ENCODE results near the gene RGL1. TPM values are rescaled to one million over a fixed set of nuclear protein-coding genes. Genes with fewer than 3 reads are reported as not detected.
"Not testable (repeated sequence)": the region's sequence is repeated elsewhere in the genome, so short reads cannot be mapped to it uniquely, and the experiment has no call there.

RGL1 gene
- polyA plus RNA-seq, 4 donors = 47.4 to 59.6 (median 52.7) TPM

DNA sequence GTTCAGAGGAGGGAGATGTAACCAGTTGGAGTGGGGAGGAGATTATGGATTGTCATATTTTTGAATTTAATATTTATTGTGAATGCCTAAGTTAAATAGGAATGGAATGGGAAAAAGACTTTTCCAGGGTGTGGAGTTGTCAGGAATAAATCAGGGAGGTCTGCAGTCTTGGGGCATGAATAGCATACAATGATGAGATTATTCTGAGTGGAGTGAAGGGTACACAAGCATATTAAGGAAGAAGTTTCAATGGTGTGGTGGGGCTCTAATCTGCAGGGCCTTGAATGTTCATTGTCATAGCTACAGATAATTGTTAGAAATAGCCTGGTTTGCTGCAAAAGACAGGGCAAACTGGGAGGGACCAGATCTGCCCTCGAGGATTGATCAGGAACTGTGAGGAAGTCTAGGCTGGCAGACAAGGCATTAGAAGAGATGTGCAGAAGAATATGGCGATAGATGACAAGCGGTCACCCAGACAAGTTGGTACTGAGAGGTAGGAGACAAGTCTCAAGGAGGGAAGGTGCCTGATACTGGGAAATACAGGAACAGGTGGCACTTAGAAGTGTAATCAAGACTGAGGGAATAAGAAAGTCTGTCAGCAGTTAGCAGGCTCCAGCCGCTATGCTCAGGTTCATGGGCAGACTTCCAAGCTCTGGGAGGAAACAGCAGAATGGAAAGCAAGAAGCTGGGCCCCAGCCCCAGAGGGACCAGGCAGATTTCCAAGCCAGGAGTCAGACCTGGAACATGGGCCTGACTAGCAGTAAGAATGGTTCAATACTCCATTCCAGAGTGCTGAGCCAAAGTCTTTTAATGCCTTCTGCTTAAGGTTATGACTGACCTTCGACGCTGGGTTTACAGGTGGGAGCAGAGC lies 20.9 kb upstream of the RGL1 start:
- DNase-seq (ENCODE audit: low read depth in 4 of 4, low spot score in 3 of 4) = no peak

DNA sequence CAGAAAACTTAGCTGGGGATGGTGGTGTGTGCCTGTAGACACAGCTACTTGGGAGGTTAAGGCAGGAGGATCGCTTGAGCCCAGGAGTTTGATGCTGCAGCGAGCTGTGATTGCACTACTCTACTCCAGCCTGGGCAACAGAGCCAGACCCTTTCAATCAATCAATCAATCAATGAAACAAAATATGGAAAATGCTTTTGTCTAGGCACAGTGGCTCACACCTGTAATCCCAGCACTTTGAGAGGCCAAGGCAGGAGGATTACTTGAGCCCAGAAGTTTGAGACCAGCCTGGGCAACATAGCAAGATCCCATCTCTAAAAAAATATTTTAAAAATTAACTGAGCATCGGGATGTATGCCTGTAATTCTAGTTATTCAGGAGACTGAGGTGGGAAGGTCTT lies 19.0 kb upstream of the RGL1 start:
- not testable (repeated sequence) for DNase-seq (ENCODE audit: low read depth in 4 of 4, low spot score in 3 of 4)

DNA sequence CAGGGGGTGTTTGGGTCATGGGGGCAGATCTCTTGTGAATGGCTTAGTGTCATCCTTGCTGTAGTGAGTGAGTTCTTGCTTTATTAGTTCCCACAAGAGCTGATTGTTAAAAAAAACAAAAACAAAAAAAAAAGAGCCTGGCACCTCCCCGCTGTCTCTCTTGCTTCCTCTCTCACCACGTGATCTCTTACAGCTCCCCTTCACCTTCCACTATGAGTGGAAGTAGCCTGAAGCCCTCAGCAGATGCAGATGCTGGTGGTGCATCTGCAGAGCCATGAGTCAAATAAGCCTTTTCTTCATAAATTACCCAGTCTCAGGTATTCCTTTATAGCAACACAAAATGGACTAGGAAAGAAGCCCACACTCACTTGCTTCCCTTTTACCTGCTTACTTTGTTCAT lies 17.2 kb upstream of the RGL1 start:
- no peak for DNase-seq (ENCODE audit: low read depth in 4 of 4, low spot score in 3 of 4)

DNA sequence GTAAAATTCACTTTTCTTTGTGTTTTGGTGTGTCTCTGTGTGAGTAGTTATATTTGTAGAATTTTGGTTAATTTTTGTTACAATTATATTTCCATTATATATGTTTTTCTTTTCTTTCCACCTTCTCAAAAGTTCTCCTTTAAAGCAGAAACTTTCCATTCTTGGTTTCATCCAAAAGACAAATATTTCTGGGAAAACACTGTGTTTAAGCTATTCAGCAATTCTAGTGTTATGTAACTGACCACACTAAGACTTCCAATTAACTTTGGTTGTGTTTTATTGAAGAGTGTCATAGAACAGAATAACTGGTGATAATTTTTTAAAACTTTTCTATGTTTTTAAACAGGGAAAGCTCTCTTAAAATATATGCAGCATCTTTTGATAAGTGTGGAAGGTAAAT lies 13.6 kb upstream of the RGL1 start:
- no peak for DNase-seq (ENCODE audit: low read depth in 4 of 4, low spot score in 3 of 4)

DNA sequence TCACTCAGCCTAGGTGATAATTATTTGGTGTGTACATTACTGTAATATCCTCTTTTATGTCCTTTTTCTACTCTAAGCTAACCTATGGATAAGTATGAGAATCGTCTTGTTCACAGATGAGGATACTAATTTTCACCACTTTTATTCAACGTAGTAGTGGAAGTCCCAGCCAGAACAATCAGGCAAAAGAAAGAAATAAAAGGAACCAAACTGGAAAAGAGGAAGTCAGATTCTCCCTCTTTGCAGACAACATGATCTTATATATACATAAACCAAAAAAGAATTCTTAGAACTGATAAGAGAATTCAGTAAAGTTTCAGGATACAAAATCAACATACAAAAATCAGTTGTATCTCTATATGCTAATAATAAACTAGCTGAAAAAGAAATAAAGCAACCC lies 12.6 kb upstream of the RGL1 start:
- DNase-seq (ENCODE audit: low read depth in 4 of 4, low spot score in 3 of 4) = no peak

DNA sequence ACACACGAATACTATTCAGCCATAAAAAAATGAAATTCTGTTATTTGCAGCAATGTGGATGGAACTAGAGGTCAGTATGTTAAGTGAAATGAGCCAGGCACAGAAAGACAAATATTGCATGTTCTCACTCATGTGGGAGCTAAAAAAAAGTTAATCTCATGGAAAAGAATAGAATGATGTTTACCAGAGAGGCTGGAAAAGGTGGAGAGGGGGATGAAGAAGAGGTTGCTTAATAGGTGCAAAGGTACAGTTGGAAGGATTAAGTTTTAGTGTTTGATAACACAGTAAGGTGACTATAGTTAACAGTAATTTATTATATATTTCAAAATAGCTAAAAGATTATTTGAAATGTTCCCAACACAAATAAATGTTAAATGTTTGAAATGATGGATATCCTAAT lies 10.8 kb upstream of the RGL1 start:
- DNase-seq (ENCODE audit: low read depth in 4 of 4, low spot score in 3 of 4) = no peak

DNA sequence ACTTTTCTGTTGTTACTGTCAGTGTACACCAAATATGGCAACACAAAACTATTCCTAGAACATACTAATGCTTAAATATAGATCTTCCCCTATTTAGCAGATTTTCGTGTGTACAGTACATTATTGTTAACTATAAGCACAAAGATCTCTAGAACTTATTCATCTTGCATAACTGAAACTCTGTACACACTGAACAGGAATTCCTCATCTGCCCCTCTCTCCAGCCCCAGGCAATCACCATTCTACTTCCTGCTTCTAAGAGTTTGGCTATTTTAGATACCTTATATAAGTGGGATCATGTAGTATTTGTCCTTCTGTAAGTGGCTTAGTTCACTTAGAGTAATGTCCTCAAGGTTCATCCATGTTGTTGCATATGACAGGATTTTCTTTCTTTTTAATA lies 4.5 kb upstream of the RGL1 start:
- no peak for DNase-seq (ENCODE audit: low read depth in 4 of 4, low spot score in 3 of 4)

DNA sequence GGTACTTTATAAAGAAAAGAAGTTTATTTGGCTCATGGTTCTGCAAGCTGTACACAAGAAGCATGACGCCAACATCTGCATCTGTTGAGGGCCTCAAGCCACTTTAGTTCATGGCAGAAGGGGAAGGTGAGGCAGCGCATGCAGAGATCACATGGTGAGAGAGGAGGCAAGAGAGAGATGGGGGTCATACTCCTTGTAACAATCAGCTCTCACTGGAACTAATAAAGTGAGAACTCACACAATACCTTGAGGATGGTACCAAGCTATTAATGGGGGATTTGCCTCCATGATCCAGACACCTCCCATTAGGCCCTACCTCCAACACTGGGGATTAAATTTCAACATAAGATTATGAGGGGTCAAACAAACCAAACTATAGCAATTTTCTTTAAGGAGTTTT lies 3.3 kb upstream of the RGL1 start:
- no peak for DNase-seq (ENCODE audit: low read depth in 4 of 4, low spot score in 3 of 4)

DNA sequence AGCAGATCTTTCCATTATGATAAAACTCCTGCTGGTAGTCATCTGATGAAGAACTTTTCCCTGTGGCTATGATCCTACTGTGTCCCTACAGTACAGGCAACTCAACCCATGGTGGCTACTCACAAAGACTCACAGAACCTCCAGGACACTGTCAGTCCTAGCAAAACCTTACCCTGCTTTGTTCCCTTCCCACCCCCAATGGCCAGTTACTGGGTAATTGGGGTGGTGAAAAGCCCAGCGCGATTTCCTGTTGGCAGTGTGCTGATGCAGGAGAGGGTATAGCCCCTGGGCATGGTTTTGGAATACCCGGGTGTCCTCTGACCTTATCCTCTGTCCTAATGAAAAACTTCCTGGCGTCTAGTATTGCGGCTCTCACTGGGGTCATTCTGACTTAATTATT lies 533 bp upstream of the RGL1 start:
- DNase-seq (ENCODE audit: low read depth in 4 of 4, low spot score in 3 of 4) = no peak

DNA sequence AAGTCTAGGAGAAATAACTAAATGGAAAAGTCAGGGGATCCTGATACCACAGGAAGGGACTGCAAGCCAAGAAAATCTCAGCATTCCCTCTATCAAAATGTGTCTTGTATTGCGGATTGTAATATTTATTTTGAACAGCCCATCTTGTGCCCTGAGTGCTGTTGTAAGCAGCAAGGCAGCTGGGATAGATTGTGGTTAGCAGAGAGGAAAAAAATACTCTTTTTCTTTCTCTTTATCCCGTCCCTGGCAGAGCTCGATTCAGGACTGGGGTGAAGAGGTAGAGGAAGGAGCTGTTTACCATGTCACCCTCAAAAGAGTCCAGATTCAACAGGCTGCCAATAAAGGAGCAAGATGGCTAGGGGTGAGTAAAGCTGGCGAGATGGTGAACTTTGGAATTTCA lies 1.2 kb downstream of the RGL1 start:
- DNase-seq (ENCODE audit: low read depth in 4 of 4, low spot score in 3 of 4) = no peak

DNA sequence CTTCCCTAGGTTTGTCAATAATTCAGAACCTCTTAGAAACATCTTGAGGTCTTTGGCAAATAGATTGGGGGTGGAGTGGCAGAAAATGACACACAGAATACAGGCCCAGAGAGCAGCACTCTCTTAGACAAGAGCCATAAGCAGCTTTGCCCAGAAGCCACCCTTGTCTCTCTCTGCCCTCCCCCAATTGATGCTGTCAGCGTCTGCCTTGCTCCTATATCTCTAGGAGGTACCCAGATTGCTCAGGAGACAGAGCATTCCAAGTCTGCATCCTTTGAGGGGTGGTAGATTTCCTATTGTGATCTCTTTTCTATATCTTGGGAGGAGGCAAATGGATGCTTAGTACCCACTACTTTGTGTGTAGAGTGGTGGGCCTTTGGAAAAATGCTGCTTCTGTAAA lies 1.8 kb downstream of the RGL1 start:
- no peak for DNase-seq (ENCODE audit: low read depth in 4 of 4, low spot score in 3 of 4)

DNA sequence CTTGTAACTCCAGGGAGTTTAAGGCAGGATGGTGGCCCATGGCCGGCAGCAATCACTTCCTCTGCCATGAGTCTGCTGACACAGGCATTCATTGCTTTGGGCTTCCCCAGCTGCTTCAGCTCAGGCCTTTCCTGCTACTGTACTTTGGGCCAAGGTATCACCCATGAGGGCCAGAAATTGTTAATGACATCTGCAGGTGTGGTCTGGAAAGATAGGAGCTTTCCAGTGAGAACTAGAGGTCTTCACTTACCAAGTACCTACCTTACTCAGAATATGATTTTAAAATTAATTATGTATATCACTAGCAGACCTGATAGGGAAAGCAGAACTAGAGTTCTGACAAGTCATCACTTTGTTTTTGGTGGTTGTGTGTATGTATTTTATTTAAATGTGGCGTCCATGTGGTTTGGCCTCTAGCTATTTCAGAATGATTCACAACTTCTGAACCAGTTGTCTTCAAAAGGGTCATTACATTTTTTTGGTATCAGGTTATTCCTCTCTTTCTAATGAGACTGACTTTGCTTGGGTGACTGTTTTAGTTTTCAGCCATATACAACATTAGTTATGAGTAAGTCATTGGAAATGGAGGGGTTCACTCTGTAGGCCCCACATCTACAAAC lies 2.7 kb downstream of the RGL1 start:
- no peak for DNase-seq (ENCODE audit: low read depth in 4 of 4, low spot score in 3 of 4)

DNA sequence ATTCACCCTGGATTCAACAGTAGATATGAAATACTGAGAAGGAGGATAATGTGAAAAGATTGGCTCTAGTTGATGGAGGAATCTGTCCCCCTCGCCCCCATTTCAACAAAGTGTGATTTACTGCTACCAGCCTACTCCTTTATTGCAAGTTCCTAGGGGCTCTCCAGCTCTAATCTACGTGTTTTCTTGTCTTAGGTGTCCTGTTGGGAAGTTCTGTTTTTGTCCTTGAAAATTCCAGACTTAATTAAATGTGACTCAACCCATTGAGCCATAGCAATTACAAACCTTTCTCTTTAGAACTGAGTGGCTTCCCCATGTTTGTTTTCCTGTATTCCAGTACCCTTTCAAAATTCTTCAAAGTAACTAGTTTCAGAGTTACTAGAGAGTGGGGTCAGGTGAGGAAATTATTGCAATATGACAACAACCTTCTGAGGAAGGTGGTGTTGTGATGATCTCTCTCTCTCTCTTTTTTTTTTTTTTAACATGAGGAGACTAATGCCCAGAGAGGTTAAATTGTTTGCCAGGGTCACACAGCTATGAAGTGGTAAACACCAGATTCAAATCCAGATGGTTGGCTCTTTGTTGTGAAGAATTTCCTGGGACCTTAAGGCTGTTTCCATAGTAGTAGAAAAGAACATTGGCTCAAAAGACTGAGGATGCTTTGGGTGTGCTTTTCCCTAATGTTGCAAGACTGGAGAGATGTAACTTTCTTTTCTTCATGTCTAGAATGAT lies 3.5 kb downstream of the RGL1 start:
- DNase-seq (ENCODE audit: low read depth in 4 of 4, low spot score in 3 of 4) = no peak

DNA sequence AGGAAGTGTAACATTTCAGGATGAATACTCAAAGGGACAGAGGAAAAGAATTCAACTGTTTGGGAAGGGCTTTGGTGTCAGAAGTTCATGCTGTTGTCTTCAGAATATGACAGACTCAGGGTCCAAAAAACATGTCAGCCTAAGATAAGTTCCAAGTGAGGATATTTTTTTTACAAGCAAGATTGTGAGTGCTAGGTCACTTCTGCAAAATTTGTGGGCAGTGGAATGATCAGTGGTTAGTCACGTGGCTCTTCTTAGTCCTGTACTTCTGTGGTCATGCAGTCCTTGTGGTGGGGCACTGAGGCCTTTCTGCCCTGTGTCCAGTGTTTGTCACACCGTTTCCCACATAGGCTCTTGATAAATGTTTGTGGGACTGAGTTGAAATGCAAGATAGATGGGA lies 5.2 kb downstream of the RGL1 start:
- no peak for DNase-seq (ENCODE audit: low read depth in 4 of 4, low spot score in 3 of 4)

DNA sequence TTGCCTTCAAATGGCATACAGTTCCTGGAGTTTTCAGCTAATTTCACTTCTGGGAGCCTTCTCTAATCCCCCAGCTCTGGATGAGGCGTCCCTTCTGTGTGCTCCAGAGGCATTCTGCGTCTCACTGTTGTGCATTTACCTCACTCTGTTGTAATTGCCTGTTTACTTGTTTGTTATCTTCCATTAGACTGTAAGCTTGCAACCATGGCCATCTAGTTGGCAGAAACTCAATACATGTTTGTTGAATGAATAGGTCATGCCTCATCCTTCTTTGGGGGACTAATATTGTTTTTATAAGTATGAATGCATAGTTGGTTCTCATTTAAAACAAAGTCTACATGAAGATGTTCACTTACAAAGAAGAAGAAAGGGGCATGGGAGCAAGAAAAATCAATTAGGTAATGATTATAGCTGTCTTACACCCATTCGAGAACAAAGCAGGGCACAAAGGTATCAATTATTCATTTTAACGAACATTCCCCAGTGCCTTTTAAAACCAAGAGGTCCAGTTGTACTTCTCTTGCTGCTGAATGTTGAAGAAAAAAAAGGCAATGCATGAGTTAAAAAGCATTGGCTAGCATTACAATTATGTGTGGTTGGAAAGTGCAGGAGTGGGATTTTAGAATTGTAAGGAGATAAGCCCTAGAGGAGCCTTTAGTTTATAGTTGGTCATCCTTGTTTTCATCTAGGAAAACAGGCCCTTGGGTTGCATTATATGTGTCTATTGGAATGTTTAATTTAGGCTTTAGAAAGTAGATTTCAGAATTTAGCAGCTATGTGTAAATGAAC lies 6.0 kb downstream of the RGL1 start:
- DNase-seq (ENCODE audit: low read depth in 4 of 4, low spot score in 3 of 4) = no peak

DNA sequence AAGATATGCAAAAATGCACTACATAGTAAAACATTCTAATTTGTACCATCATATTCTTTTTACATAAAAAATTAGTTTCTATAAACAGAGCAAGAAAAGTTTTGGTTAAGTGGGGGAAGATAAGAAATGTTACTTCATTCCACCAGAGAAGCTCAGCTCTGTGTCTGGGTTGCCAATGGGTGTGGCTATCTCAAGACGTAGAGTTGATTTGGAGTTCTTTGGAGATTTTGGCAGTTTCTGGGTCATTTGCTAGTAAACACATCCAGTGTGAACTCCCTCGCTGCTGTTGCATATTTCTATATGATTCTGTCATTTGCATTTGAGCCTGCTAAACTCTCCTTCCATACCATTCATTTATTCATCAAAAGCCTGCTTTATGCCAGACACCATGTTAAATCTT lies 7.2 kb downstream of the RGL1 start:
- no peak for DNase-seq (ENCODE audit: low read depth in 4 of 4, low spot score in 3 of 4)

DNA sequence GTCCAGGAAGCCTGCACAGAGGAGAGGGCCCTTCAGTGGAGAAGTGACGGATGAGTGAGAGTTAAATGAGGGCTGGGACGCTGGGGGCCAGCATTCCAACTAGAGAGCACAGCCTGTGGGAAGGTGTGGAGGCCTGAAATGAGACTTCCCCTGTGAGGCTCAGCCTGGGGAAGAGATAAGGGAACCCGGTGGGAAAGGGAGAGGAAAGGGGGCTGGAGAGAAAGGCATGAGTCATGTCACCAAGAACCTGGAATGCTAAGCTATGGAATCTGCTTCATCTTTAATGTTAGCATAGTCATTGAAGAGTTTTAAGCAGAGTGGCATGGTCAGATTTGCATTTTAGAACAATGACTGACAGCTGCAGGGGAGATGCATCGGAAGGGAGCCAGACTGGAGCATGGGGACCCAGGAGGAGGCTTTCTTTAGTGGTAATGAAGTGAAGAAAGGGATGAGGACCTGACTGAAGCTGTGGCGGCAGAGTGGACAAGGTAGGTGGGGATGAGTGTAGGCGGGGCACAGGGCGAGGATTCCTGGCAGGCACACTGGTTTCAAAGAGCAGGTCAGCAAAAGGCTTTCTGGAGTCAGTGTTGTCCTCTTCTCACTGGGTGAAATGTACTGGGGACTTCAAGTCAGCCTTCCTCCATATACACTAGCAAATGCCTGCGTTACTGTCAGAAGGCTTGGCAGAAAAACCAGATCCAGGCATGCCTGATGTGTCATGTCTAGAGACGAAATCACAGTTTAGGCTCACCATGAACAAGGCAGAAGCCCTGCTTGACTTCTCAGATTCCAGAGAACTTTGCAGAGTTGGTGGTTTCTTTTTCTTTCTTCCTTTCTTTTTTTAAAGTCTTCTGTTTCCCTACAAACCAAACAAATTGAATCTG lies 8.0 kb downstream of the RGL1 start:
- no peak for DNase-seq (ENCODE audit: low read depth in 4 of 4, low spot score in 3 of 4)

DNA sequence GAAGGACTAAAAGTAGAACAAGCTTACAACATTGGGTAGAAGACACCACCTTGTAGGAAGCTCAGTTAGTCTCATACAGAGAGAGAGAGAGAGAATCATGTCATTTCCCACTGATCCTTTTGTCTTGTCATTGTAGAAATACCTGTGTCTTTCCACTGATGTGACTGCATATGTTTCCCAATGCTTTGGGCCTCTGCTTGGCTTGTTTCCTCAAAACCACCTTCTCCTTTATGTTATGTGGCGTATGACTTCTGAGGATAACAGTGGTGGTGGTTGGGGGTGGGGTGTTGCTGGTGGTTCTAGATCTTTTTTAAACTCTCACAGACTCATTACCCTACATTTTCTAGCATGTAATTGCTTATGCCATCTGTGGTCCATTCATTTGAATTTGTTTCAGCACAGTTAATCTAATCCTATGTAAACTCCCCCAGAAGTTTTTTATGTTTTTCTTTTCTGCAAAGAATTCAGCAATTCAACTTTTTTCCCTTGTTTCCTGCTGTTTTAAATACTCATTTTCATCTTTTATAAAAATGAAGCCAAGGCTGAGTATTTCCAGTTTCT lies 9.3 kb downstream of the RGL1 start:
- DNase-seq (ENCODE audit: low read depth in 4 of 4, low spot score in 3 of 4) = no peak

DNA sequence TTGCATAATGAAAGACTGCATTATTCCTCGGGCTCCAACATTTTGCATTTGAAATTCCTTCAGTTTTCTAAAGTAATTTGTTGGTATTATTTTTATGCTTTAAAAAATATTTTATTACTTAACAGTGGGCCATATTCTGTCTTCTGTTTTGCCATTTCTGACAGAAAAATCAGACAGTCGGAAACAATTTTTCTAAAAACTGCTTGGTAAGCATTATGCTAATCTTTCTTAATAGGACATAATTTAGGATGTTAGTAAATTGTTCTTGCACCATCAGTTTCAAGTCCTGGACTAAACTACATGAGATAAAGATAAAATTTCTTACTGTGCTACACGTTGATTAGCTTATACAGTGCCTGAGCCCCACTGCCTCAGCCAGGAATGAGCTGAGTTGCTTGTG lies 11.2 kb downstream of the RGL1 start:
- no peak for DNase-seq (ENCODE audit: low read depth in 4 of 4, low spot score in 3 of 4)

Measured in right renal pelvis (tissue), 4 donors.